ENCODE data around the gene EGLN1.

- TF ChIP-seq CTCF (IDR thresholded peaks at IDR 0.05) (peak in 1 of 6 experiments; percentile 26), POLR2A (IDR thresholded peaks at IDR 0.05) (peak; percentile 84 to 92)
These were observed 84.4 kb downstream of the EGLN1 start, which contains the start of gene EXOC8 for GRCh38 chr1:231337472-231338269.
